Adrenal gland (tissue), 5 donors: ENCODE data around the gene ABTB2.

ENCODE experiments used
- CTCF ChIP-seq, 6 experiments: fragments of 450-650 bp in 4 of 6; fragments of 200-600 bp in 2 of 6; sonication (generic) in 1 of 6; IDR thresholded peaks; 1 replicate in 5 of 6; 2 replicates in 1 of 6; pipeline versions ENCODE4 v1.5.1 to v1.8.0; 2016 to 2021; ENCODE audit warnings: antibody characterized with exemption in 6 of 6, mild to moderate bottlenecking in 2 of 6, moderate library complexity in 1 of 6
- POLR2A ChIP-seq, 2 donors: fragments of 450-650 bp; IDR thresholded peaks; one replicate each; pipeline ENCODE4 v1.6.1; 2017; ENCODE audit warnings: antibody characterized with exemption in 2 of 2, mild to moderate bottlenecking in 2 of 2, moderate library complexity in 1 of 2
- donor health status: DM: no; HTN: no; CAD: no.

- no peak for TF ChIP-seq CTCF (IDR thresholded peaks at IDR 0.05)
- no peak for TF ChIP-seq POLR2A (IDR thresholded peaks at IDR 0.05)
Measured at GRCh38 chr11:34380696-34381095, 22.9 kb upstream of the ABTB2 start.
